Central memory CD8-positive, alpha-beta T cell (primary cell): ENCODE results near the gene GP1BB.

Experiments
- ATAC-seq: fragments of 150-1000 bp; cut with Tn5 transposase; replicated peaks from 2 replicates; pipeline ENCODE4 v1.10.0; 2022; ENCODE audit warnings: mild to moderate bottlenecking, moderate FRiP score, moderate number of reproducible peaks; ENCODE audit not compliant: poor library complexity, severe bottlenecking; ENCODE audit errors: extremely low read depth
- DNase-seq, 2 donors: peaks; one replicate each; pipeline ENCODE4 v3.0.0; 2021; ENCODE audit warnings: low spot score in 2 of 2
- H3K27ac Mint-ChIP-seq: one replicate; pipeline ENCODE4 v1.8.0; 2022; ENCODE audit warnings: low read depth, mild to moderate bottlenecking, moderate library complexity, mixed read lengths
- H3K27me3 Mint-ChIP-seq: one replicate; pipeline ENCODE4 v1.8.0; 2022; ENCODE audit warnings: mixed read lengths
- H3K36me3 Mint-ChIP-seq: one replicate; pipeline ENCODE4 v1.8.0; 2022; ENCODE audit warnings: mild to moderate bottlenecking, moderate library complexity, mixed read lengths; ENCODE audit not compliant: insufficient read depth
- H3K4me1 Mint-ChIP-seq: one replicate; pipeline ENCODE4 v1.8.0; 2022; ENCODE audit warnings: mixed read lengths
- H3K4me3 Mint-ChIP-seq: one replicate; pipeline ENCODE4 v1.8.0; 2022; ENCODE audit warnings: mild to moderate bottlenecking, moderate library complexity, mixed read lengths
- H3K9me3 Mint-ChIP-seq: one replicate; pipeline ENCODE4 v1.8.0; 2022; ENCODE audit warnings: mixed read lengths

GP1BB gene

DNA sequence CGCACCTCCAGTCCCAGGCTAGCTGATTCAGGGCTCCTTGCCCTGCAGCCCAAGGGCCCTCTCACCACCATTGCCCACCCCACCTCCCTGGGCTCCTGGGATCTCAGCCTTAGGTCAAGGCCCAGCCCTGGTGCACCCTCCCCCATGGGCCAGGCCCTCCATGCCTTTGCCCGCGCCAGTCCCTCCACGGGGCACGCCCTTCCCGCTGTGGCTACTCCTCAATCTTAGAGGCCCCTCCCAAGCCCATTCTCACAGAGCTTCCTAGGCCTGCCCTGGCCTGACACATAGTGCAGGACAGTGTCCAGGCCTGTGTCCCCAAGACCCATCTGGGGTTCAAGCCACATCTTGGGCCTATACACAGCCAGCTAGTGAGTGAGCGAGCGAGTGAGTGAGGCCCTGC lies 6.9 kb downstream of the GP1BB start:
- H3K27me3 Mint-ChIP-seq: peaks cover 14% of the 10 kb centered on the region
- H3K4me1 Mint-ChIP-seq: peaks cover 6% of the 10 kb centered on the region
- H3K9me3 Mint-ChIP-seq: no peaks in the 10 kb centered on the region
- no peak for ATAC-seq
- no peak overlapping the region for H3K27ac Mint-ChIP-seq
- peak overlapping the region; percentile 79 for H3K4me3 Mint-ChIP-seq
- peaks cover 11% of the 10 kb centered on the region for H3K36me3 Mint-ChIP-seq
- DNase-seq: no peak

DNA sequence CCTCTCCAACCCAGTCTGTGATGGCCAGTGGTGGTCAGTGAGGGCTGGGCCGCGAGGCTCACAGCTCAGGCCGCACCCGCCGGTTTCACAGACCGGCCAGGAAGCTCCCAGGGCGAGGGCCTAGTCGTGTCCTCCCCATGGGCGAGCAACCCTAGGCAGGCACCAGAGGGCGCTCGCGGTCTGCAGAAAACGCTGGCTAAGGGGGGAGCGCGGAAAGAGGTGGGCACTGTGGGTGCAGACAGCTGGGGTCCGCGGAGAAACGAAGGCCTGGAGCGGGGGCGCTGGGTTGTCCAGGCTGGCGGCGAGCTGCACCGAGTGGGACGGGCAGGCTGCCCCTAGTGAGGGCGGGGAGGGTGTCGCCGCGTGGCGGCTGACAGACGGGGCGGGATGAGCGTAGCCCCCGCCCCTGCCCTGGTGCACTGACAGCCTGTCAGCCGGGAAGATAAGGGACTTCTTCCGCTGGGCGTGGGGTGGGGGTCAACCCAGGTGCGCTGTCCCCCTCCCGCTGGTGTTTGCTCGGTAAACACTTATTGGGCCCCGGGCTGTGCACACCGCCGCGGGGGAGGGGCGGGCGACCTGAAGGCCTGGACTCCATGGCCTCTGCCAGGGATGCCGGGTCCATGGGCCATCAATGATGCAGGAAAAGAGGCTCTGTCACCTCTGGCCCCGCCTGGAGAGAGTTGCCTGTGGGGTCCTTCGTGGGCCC lies 7.5 kb downstream of the GP1BB start:
- Mint-ChIP-seq H3K27ac (no peak overlapping the region), H3K36me3 (peaks cover 9% of the 10 kb centered on the region), H3K9me3 (no peaks in the 10 kb centered on the region), H3K4me3 (peak overlapping the region; percentile 79), H3K27me3 (peaks cover 8% of the 10 kb centered on the region), H3K4me1 (peaks cover 6% of the 10 kb centered on the region)
- ATAC-seq (peak; percentile 76), DNase-seq (peak; percentile 74 to 87)

DNA sequence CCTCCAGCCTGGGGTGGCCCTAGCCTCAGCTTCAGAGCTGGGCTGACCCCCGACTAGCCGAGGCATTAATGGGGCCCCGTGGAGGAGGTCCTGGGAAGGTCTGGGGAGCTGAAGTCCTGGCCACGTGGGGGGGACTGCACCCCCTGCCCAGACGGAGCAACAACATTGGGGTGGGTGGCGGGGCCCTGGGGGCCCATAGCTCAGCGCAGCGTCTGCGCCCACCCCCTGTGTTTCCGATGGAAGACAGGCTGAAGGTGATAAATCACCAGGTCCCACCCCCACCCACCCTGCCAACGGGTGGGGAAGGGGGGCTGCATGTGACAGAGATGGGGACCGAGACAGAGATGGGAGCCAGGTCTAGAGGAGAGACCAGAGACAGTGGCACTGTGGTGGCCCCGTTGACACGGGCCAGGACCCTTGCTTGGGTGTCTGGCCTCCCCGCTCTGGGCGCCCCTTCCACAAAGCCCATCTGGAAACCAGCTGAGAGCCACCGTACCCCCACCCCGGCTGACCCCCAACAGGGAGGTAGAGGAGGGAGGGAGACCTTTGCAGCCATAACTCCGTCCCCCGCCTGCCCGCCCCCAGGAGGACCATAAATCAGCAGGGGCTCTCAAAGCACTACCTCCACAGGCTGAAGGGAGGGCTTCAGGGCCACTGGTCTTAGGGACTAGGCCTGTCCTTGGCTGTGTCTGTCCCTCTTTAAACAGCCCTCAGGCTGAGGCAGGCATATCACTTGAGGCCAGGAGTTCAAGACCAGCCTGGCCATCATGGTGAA lies 8.2 kb downstream of the GP1BB start:
- ATAC-seq (no peak), DNase-seq (no peak)
- H3K27me3 Mint-ChIP-seq: peaks cover 8% of the 10 kb centered on the region
- no peaks in the 10 kb centered on the region for H3K9me3 Mint-ChIP-seq
- peaks cover 9% of the 10 kb centered on the region for H3K36me3 Mint-ChIP-seq
- H3K4me1 Mint-ChIP-seq: peaks cover 6% of the 10 kb centered on the region
- H3K27ac Mint-ChIP-seq: no peak overlapping the region
- no peak overlapping the region for H3K4me3 Mint-ChIP-seq

DNA sequence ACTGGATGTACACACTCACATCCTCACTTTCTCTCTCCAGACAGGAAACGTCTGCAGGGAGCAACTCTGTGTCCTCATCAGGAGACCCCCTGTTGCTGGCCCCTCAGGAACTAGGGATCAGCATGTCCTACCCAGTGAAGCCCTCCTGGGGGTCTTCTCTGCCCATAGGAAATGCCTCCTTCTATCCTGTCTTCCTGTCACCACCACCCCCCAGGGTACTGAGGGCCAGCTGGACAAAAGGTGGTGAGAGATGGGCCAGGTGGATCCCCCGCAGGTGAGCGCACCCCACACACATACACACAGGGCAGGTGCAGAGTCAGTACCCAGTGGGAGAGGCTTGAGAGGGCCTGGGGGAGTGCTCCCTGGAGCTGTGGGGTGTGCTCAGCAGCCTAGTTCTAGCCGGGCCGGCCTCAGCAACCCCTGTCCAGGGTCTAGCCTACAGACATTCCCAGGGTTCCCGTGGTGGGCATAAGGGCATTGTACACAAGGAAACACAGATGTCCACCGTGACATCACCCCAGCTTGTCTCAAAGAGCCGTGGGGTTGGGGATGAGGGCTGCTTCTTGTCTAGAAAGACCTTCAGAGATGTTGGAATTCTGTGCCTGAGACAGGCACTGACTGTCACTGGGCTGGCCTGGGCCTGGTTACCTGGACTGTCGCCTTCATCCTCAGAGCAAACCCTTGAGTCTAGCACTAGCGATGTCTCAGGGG lies 9.2 kb downstream of the GP1BB start:
- peaks cover 5% of the 10 kb centered on the region for H3K27me3 Mint-ChIP-seq
- H3K27ac Mint-ChIP-seq: no peak overlapping the region
- H3K4me1 Mint-ChIP-seq: peaks cover 6% of the 10 kb centered on the region
- ATAC-seq (no peak), DNase-seq (no peak)
- peaks cover 6% of the 10 kb centered on the region for H3K36me3 Mint-ChIP-seq
- no peaks in the 10 kb centered on the region for H3K9me3 Mint-ChIP-seq
- H3K4me3 Mint-ChIP-seq: no peak overlapping the region

DNA sequence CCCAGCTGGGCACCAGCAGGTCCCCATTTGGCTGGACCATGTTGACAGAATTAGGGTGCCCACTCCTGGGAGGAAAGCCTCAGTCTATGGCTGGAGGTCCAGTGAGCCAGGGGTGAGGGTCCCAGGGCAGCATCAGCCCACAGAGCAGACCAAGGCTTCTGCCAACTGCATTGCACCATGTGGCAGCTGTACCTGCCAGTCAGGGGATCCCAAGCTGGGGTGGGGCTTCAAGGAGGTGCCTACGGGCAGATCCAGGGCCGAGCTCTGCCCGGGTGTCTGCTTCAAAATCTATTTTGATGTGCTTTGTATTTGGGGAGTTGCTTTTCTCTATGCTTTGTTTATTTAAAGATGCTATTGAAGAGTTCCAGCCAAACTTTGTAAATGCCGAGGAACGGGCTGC lies 10.4 kb downstream of the GP1BB start:
- Mint-ChIP-seq H3K4me3 (no peak overlapping the region), H3K27ac (no peak overlapping the region), H3K36me3 (peaks cover 6% of the 10 kb centered on the region), H3K27me3 (no peaks in the 10 kb centered on the region), H3K9me3 (no peaks in the 10 kb centered on the region), H3K4me1 (peaks cover 6% of the 10 kb centered on the region)
- ATAC-seq (no peak), DNase-seq (no peak)

DNA sequence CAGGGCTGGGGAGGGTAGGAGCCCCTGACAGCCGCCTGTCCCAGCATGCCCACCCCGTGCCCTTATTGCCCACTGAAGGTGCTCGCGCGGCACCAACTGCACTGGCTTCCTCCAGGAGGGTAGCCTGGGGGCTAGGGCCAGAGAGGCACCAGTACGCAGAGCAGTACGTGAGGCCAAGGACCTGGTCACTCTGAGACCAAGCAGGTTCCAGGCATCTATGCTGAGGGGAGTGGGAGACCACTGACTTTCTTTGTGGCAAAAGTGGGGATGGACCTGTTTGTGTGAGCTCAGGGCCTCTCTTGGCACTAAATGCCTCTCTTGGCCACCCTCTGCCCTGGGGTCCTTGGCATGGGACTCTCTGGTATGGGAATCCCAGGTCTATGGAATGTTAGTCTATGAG lies 10.8 kb downstream of the GP1BB start:
- ATAC-seq (no peak), DNase-seq (no peak)
- Mint-ChIP-seq H3K27me3 (no peaks in the 10 kb centered on the region), H3K27ac (no peak overlapping the region), H3K9me3 (no peaks in the 10 kb centered on the region), H3K4me3 (no peak overlapping the region), H3K4me1 (peaks cover 6% of the 10 kb centered on the region), H3K36me3 (peaks cover 6% of the 10 kb centered on the region)

DNA sequence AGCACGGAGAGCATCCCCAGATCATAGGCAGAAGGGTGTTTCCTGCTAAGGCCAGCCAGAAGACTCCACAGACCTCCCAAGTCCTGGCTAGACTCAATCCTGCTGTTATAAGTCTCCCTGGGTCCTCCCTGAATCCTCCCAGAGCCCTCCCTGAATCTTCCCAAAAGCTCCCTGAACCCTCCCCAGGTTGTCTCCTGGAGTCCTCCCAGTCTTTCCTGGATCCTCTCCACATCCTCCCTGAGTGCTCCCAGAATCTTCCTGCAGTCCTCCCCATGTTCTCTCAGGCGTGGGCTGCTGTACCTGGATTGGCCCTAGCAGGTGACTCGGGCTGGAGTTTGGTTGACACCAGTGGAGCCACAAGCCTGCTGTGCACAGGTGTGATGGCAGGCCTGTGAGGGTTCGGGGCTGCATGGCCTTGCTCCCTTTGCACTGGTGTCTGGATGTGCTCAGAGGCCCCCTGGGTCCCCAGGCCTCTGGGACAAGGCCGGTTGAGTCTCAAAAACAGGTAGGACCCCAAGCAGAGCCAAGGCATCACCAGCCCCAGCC lies 11.6 kb downstream of the GP1BB start:
- no peak overlapping the region for H3K4me3 Mint-ChIP-seq
- no peaks in the 10 kb centered on the region for H3K9me3 Mint-ChIP-seq
- H3K27me3 Mint-ChIP-seq: no peaks in the 10 kb centered on the region
- DNase-seq (no peak), ATAC-seq (no peak)
- peaks cover 6% of the 10 kb centered on the region for H3K4me1 Mint-ChIP-seq
- no peak overlapping the region for H3K27ac Mint-ChIP-seq
- H3K36me3 Mint-ChIP-seq: peaks cover 6% of the 10 kb centered on the region

DNA sequence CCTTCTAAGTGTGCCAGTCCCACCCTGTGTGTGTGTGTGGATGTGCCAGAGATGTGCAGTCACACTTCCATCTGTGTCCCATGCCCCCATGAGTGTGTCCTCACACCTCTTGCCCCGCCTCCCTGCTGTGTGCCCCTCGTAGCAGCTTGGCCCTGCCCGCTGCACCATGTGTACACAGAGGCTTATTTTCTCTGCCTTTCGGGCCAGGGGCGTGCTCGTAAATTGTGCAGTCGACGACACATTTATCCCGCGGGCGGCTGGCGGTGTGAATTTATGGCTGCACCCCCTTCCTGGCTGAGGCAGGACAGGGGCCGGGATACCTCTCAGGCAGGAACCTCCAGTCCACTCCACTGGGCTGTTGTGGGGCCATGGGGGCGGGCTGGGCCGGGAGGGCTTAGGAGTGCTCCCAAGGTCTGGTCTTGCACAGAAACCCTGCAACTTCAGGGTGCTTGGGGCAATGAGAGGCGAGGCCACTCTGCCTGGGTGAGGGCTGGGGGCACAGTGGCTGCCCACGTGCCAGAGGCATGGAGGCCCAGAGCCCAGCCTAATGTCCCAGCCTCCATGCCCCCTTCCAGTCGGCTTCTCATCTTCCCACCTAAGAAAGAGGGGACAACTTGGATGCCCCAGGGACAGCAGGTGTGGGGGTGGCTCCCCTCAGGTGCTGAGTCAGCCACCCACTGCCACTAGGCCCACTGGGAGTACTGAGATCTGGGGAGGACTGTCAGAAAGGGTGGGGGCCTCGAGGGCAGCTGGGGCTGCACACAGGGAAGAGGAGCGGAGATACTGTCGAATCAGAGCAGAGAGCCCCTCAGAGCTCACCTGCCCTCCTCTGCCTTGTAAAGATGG lies 12.5 kb downstream of the GP1BB start:
- H3K36me3 Mint-ChIP-seq: peaks cover 5% of the 10 kb centered on the region
- ATAC-seq (no peak), DNase-seq (no peak)
- H3K27me3 Mint-ChIP-seq: no peaks in the 10 kb centered on the region
- H3K9me3 Mint-ChIP-seq: no peaks in the 10 kb centered on the region
- peaks cover under 1% of the 10 kb centered on the region for H3K4me1 Mint-ChIP-seq
- no peak overlapping the region for H3K4me3 Mint-ChIP-seq
- no peak overlapping the region for H3K27ac Mint-ChIP-seq

DNA sequence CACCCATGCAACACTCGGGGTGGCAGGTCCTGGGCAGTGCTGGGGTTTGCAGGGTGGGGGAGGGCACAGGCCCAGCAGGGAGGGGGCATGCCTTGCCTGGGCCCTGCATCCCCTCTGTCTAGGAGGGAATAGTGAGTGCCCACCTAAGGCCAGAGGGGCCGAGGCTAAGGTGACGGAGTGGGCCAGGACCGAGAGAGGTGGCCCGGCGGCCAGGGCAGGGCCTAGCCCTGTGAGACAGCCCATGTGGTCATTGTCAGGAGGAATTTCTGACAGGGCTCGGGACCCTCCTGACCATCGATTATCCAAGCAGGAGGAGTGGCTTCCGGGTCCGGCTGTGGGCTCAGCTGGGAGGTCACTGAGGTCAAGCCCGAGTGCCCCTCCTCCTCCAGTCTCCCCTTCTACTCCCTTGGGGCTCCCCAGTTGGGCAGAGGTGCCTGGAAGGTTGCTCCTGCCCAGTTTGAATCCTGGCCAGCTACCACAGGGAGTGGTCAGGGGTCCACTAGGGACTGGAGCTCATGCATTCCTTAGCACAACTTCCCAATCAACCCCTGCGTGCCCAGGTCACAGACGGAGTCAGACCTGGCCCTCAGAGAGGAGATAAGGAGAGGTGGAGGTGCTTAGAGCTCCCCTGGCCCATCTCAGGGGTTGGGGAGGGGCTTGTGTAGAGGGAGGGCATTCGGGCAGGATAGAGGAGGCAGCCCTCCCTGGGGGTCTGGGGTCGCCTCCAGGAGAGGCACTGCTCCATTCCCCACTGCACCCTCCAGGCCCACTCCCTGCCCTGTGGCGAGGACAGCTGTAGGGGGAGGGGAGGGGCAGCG lies 14.7 kb downstream of the GP1BB start:
- H3K9me3 Mint-ChIP-seq: no peaks in the 10 kb centered on the region
- no peak for ATAC-seq
- H3K36me3 Mint-ChIP-seq: peaks cover 3% of the 10 kb centered on the region
- H3K27ac Mint-ChIP-seq: no peak overlapping the region
- no peaks in the 10 kb centered on the region for H3K4me1 Mint-ChIP-seq
- H3K4me3 Mint-ChIP-seq: no peak overlapping the region
- DNase-seq: no peak
- no peaks in the 10 kb centered on the region for H3K27me3 Mint-ChIP-seq

DNA sequence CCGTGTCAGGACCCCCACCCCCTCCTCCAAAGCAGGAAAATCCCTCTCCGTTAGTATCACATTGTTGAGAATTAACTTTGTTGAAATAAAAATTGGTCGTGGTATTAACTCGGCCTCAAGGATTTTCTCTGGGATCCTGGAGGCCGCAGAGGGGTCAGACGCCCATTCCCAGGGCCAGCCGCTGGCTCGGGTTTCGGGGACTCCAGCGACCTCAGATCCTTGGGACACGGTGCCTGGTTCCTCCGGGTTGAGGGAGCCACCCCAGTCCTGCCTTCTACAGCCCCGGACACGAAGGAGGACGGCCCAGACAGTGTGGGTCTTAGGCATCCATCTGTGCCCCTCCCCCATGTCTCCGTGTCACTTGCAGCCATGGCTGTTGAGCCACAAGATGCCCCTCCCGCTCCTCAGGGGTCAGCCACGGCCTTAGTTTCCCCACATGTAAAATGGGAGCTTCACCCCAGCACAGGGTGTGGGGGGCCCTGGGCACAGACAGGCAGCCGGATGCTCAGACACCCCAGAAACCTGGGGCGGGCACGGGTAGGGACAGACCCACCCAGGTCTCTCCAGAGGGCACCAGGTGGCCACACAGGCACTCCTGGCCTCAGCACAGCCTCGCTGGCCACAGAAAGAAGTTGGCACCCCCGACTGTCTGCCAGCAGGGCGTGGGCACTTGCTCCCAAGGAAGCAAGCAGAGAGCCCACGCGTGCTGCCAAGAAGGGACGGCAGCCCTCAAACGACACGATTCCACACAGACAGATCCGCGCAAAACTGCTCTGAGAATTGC lies 15.5 kb downstream of the GP1BB start:
- no peak for ATAC-seq
- H3K4me3 Mint-ChIP-seq: no peak overlapping the region

DNA sequence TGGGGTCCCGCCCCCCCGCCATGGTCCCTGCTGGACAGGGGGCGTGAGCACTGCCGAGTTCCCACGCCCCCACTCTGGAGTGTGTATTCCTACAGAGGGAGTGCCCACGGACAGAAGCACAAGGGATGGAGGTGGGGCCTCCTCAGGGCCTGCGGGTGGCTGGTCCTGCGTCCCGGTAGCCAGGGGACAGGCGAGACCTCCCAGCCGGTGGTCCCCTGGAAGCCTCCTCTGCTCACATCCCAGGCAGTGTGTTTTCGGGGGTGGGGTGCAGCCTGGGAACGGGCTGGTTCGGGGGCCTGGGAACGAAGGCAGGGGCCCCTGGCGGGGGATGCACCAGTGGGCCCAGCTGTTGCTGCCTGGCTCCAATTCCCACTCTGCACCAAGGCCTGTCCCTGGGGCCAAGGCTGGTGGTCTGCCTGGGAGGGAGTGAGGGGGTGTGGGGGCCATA lies 16.1 kb downstream of the GP1BB start:
- Mint-ChIP-seq H3K4me3 (no peak overlapping the region), H3K27me3 (no peaks in the 10 kb centered on the region), H3K27ac (no peak overlapping the region), H3K36me3 (no peaks in the 10 kb centered on the region), H3K9me3 (no peaks in the 10 kb centered on the region), H3K4me1 (no peaks in the 10 kb centered on the region)
- no peak for ATAC-seq
- DNase-seq: no peak

More for the DNA sequence above, 15.5 kb downstream of the GP1BB start:
- no peaks in the 10 kb centered on the region for H3K4me1 Mint-ChIP-seq
- H3K27ac Mint-ChIP-seq: no peak overlapping the region
- H3K9me3 Mint-ChIP-seq: no peaks in the 10 kb centered on the region
- DNase-seq: no peak
- peaks cover 1% of the 10 kb centered on the region for H3K36me3 Mint-ChIP-seq
- H3K27me3 Mint-ChIP-seq: no peaks in the 10 kb centered on the region
